Naive thymus-derived CD4-positive, alpha-beta T cell (primary cell): ENCODE data around the gene INPP5F. TPM values are rescaled to one million over a fixed set of nuclear protein-coding genes. Genes with fewer than 3 reads are reported as not detected.
A peak's percentile ranks its signal among the peaks of the same experiment; 100 is the strongest.

Experiments used
- ATAC-seq: fragments of 150-1000 bp; cut with Tn5 transposase; 2 replicates; pipeline ENCODE4 v1.10.0; 2021; ENCODE audit warnings: mild to moderate bottlenecking, moderate library complexity
- CTCF ChIA-PET: fragments of 350-600 bp; sonication (Branson Sonifier 250); formaldehyde crosslinking; loops from one replicate; lab custom pipeline; 2021; ENCODE audit warnings: antibody characterized with exemption; lab: Charles Lee
- POLR2A ChIA-PET: fragments of 350-600 bp; sonication (Branson Sonifier 250); formaldehyde crosslinking; loops from one replicate; lab custom pipeline; 2021; ENCODE audit warnings: antibody characterized with exemption, inconsistent platforms; lab: Charles Lee
- DNase-seq, 9 donors: peaks; one replicate each; pipeline versions ENCODE4 v3.0.0 to v3.0.0-alpha.2; 2020 to 2022; ENCODE audit warnings: mixed read lengths in 1 of 9
- H3K27ac ChIP-seq: one replicate; pipeline ENCODE4 v1.7.0; 2013; ENCODE audit warnings: mild to moderate bottlenecking, low read depth, low read length, moderate library complexity
- H3K27me3 ChIP-seq, 2 donors: one replicate each; pipeline ENCODE4 v1.7.0; 2013; ENCODE audit warnings: low read length in 2 of 2, mild to moderate bottlenecking in 2 of 2, moderate library complexity in 2 of 2; ENCODE audit not compliant: control insufficient read depth in 2 of 2, insufficient read depth in 2 of 2
- H3K36me3 ChIP-seq, 3 experiments: 1 replicate in 2 of 3; 2 replicates in 1 of 3; pipeline ENCODE4 v1.7.0; 2013; ENCODE audit warnings: low read length in 3 of 3, mild to moderate bottlenecking in 3 of 3, moderate library complexity in 1 of 3; ENCODE audit not compliant: insufficient read depth in 3 of 3, control insufficient read depth in 2 of 3
- H3K4me1 ChIP-seq, 2 donors: one replicate each; pipeline ENCODE4 v1.7.0; 2013; ENCODE audit warnings: low read length in 2 of 2, mild to moderate bottlenecking in 2 of 2, moderate library complexity in 1 of 2; ENCODE audit not compliant: control insufficient read depth in 2 of 2, insufficient read depth in 2 of 2
- H3K4me3 ChIP-seq: 2 replicates; pipeline ENCODE4 v1.7.0; 2013; ENCODE audit warnings: mild to moderate bottlenecking, low read length
- H3K9me3 ChIP-seq, 3 experiments: 1 replicate in 2 of 3; 2 replicates in 1 of 3; pipeline ENCODE4 v1.7.0; 2013; ENCODE audit warnings: low read length in 3 of 3; ENCODE audit not compliant: control insufficient read depth in 2 of 3
- H3K27ac Mint-ChIP-seq, 9 donors: one replicate each; pipeline ENCODE4 v1.8.0; 2020 to 2022; ENCODE audit warnings: mixed read lengths in 9 of 9, mild to moderate bottlenecking in 8 of 9, moderate library complexity in 5 of 9, inconsistent platforms in 2 of 9
- H3K27me3 Mint-ChIP-seq, 5 donors: one replicate each; pipeline ENCODE4 v1.8.0; 2021 to 2022; ENCODE audit warnings: mixed read lengths in 5 of 5, mild to moderate bottlenecking in 1 of 5
- H3K36me3 Mint-ChIP-seq, 5 donors: one replicate each; pipeline ENCODE4 v1.8.0; 2020 to 2022; ENCODE audit warnings: mixed read lengths in 5 of 5, mild to moderate bottlenecking in 3 of 5, inconsistent platforms in 1 of 5
- H3K4me1 Mint-ChIP-seq, 7 donors: one replicate each; pipeline ENCODE4 v1.8.0; 2020 to 2022; ENCODE audit warnings: mixed read lengths in 7 of 7, mild to moderate bottlenecking in 3 of 7, inconsistent platforms in 1 of 7
- H3K4me3 Mint-ChIP-seq, 10 donors: one replicate each; pipeline ENCODE4 v1.8.0; 2020 to 2022; ENCODE audit warnings: mild to moderate bottlenecking in 10 of 10, mixed read lengths in 10 of 10, moderate library complexity in 6 of 10, inconsistent platforms in 2 of 10
- H3K9me3 Mint-ChIP-seq, 11 donors: one replicate each; pipeline ENCODE4 v1.8.0; 2020 to 2022; ENCODE audit warnings: mixed read lengths in 11 of 11, mild to moderate bottlenecking in 4 of 11, inconsistent platforms in 1 of 11, moderate library complexity in 1 of 11
- intact Hi-C, 2 donors: fragments of 100-400 bp; cut with micrococcal nuclease; formaldehyde crosslinking; loops; one replicate each; pipeline ENCODE4 v1.15.1; 2023
- polyA plus RNA-seq, 2 donors: library from polyadenylated mRNA; unstranded; fragments of 300-500 nt; fragmentation: Illumina TruSeq; gene quantifications; one replicate each; pipeline ENCODE4 v1.2.3, GENCODE V29; 2021
- total RNA-seq, 6 experiments: library from RNA in 5 of 6; stranded (reverse) in 5 of 6; gene quantifications; 1 replicate in 5 of 6; 2 replicates in 1 of 6; pipeline ENCODE4 v1.2.3 and lab custom pipeline; 2021 to 2026

Gene INPP5F
- total and polyA plus RNA-seq, 7 experiments from 2014 or later, result 3.4 to 12.1 (median 9.7) TPM

GRCh38 chr10:119737039-119737663, 11.3 kb downstream of the INPP5F start:
- H3K27ac ChIP-seq, result no peak overlapping the region
- no peaks in the 10 kb centered on the region for H3K36me3 ChIP-seq
- no peaks in the 10 kb centered on the region for H3K27me3 Mint-ChIP-seq
- no peaks in the 10 kb centered on the region for H3K27me3 ChIP-seq
- peak overlapping the region in 6 of 10 donors; percentile 3 to 64 (median 48) for H3K4me3 Mint-ChIP-seq
- intact Hi-C loops, result loop anchor here in 1 of 2 donors (1.0 kb wide), 1 partner anchor 11 kb away; the partner anchor contains the start of gene INPP5F
- no peaks in the 10 kb centered on the region for H3K9me3 ChIP-seq
- peak in 1 of 9 donors; percentile 6 for DNase-seq
- peaks cover 16 to 62% (median 32%) of the 10 kb centered on the region in 7 donors for H3K4me1 Mint-ChIP-seq
- H3K27ac Mint-ChIP-seq, result peak overlapping the region in 5 of 9 donors; percentile 37 to 80 (median 55)
- H3K4me1 ChIP-seq, result peaks cover 6 to 15% of the 10 kb centered on the region in 2 donors
- no peaks in the 10 kb centered on the region for H3K36me3 Mint-ChIP-seq
- H3K4me3 ChIP-seq, result no peak overlapping the region
- CTCF ChIA-PET, result interaction anchor here (3.6 kb wide), 1 partner anchor 11 kb away, joined by 13 read pairs; the partner anchor contains the start of gene INPP5F
- no peak for ATAC-seq
- POLR2A ChIA-PET, result interaction anchor here (0.7 to 2.7 kb wide), 3 partner anchors 9 to 33 kb away, joined by 4 to 10 read pairs (median 10); partner anchors contain the start of gene INPP5F
- no peaks in the 10 kb centered on the region for H3K9me3 Mint-ChIP-seq

- peak; percentile 36 for ATAC-seq
- intact Hi-C loops, result loop anchor here in 1 of 2 donors (1.0 kb wide), 1 partner anchor 12 kb away; the partner anchor contains the start of gene INPP5F
- CTCF ChIA-PET, result interaction anchor here (3.6 kb wide), 1 partner anchor 12 kb away, joined by 13 read pairs; the partner anchor contains the start of gene INPP5F
- peak overlapping the region in 8 of 10 donors; percentile 10 to 56 (median 40) for H3K4me3 Mint-ChIP-seq
- peak overlapping the region in 5 of 9 donors; percentile 37 to 80 (median 67) for H3K27ac Mint-ChIP-seq
- Histone ChIP-seq H3K4me1 (peaks cover 6 to 15% of the 10 kb centered on the region in 2 donors), H3K36me3 (no peaks in the 10 kb centered on the region), H3K9me3 (no peaks in the 10 kb centered on the region), H3K27me3 (no peaks in the 10 kb centered on the region), H3K4me3 (no peak overlapping the region), H3K27ac (no peak overlapping the region)
- no peaks in the 10 kb centered on the region for H3K27me3 Mint-ChIP-seq
- H3K9me3 Mint-ChIP-seq, result no peaks in the 10 kb centered on the region
- peak in 1 of 9 donors; percentile 13 for DNase-seq
- H3K36me3 Mint-ChIP-seq, result no peaks in the 10 kb centered on the region
- H3K4me1 Mint-ChIP-seq, result peaks cover 16 to 60% (median 32%) of the 10 kb centered on the region in 7 donors
- POLR2A ChIA-PET, result interaction anchor here (0.7 to 2.7 kb wide), 3 partner anchors 10 to 34 kb away, joined by 4 to 10 read pairs (median 10); partner anchors contain the start of gene INPP5F
Observed at GRCh38 chr10:119737823-119738222, 12.0 kb downstream of the INPP5F start.

GRCh38 chr10:119738962-119739361, 13.1 kb downstream of the INPP5F start:
- Mint-ChIP-seq H3K27ac (peak overlapping the region in 2 of 9 donors; percentile 19 to 75), H3K27me3 (no peaks in the 10 kb centered on the region), H3K36me3 (no peaks in the 10 kb centered on the region), H3K9me3 (no peaks in the 10 kb centered on the region), H3K4me1 (peaks cover 17 to 53% (median 29%) of the 10 kb centered on the region in 7 donors), H3K4me3 (peak overlapping the region in 2 of 10 donors; percentile 12 to 39)
- intact Hi-C loops, result no loop called here
- DNase-seq (no peak), ATAC-seq (no peak)
- POLR2A ChIA-PET, result interaction anchor here (2.7 kb wide), 1 partner anchor 11 kb away, joined by 10 read pairs; no protein-coding TSS in a partner anchor
- H3K4me3 ChIP-seq, result no peak overlapping the region
- H3K27ac ChIP-seq, result no peak overlapping the region
- H3K9me3 ChIP-seq, result no peaks in the 10 kb centered on the region
- no peaks in the 10 kb centered on the region for H3K36me3 ChIP-seq
- CTCF ChIA-PET, result interaction anchor here (0.6 to 0.9 kb wide), 2 partner anchors 13 to 53 kb away, joined by 3 to 5 read pairs; partner anchors contain the start of gene INPP5F
- H3K27me3 ChIP-seq, result no peaks in the 10 kb centered on the region
- H3K4me1 ChIP-seq, result peaks cover 6 to 15% of the 10 kb centered on the region in 2 donors

- H3K4me1 Mint-ChIP-seq, result peaks cover 21 to 57% (median 28%) of the 10 kb centered on the region in 7 donors
- ChIA-PET POLR2A (interaction anchor here (0.6 kb wide), 1 partner anchor 554 kb away, joined by 3 read pairs; no protein-coding TSS in a partner anchor), CTCF (no interaction called here)
- Histone ChIP-seq H3K36me3 (no peaks in the 10 kb centered on the region), H3K9me3 (no peaks in the 10 kb centered on the region), H3K4me1 (peaks cover 6 to 15% of the 10 kb centered on the region in 2 donors), H3K4me3 (no peak overlapping the region), H3K27me3 (no peaks in the 10 kb centered on the region), H3K27ac (no peak overlapping the region)
- H3K4me3 Mint-ChIP-seq, result no peak overlapping the region
- DNase-seq (no peak), ATAC-seq (no peak)
- H3K9me3 Mint-ChIP-seq, result no peaks in the 10 kb centered on the region
- no peaks in the 10 kb centered on the region for H3K27me3 Mint-ChIP-seq
- no peaks in the 10 kb centered on the region for H3K36me3 Mint-ChIP-seq
- peak overlapping the region in 1 of 9 donors; percentile 21 for H3K27ac Mint-ChIP-seq
- intact Hi-C loops, result no loop called here
Observed at GRCh38 chr10:119740096-119740495, 14.2 kb downstream of the INPP5F start.

GRCh38 chr10:119742947-119743648, 17.2 kb downstream of the INPP5F start:
- Histone ChIP-seq H3K4me1 (peaks cover 0 to 3% of the 10 kb centered on the region in 2 donors), H3K27ac (no peak overlapping the region), H3K4me3 (no peak overlapping the region), H3K9me3 (no peaks in the 10 kb centered on the region), H3K27me3 (no peaks in the 10 kb centered on the region), H3K36me3 (no peaks in the 10 kb centered on the region)
- DNase-seq, result no peak
- Mint-ChIP-seq H3K27me3 (no peaks in the 10 kb centered on the region), H3K4me3 (no peak overlapping the region), H3K9me3 (no peaks in the 10 kb centered on the region), H3K4me1 (peaks cover 11 to 38% (median 18%) of the 10 kb centered on the region in 7 donors), H3K27ac (peak overlapping the region in 1 of 9 donors; percentile 1), H3K36me3 (peaks cover 0 to 4% (median 0%) of the 10 kb centered on the region in 5 donors)
- ATAC-seq, result no peak
- CTCF ChIA-PET, result interaction anchor here (1.6 kb wide), 1 partner anchor 10 kb away, joined by 4 read pairs; no protein-coding TSS in a partner anchor
- intact Hi-C loops, result no loop called here
- POLR2A ChIA-PET, result interaction anchor here (0.9 to 1.4 kb wide), 2 partner anchors 13 to 130 kb away, joined by 3 to 4 read pairs; partner anchors contain the start of gene MCMBP

- no peaks in the 10 kb centered on the region for H3K27me3 Mint-ChIP-seq
- intact Hi-C loops, result no loop called here
- ChIA-PET CTCF (interaction anchor here (1.8 kb wide), 1 partner anchor 61 kb away, joined by 8 read pairs; no protein-coding TSS in a partner anchor), POLR2A (no interaction called here)
- Histone ChIP-seq H3K27me3 (no peaks in the 10 kb centered on the region), H3K4me3 (no peak overlapping the region), H3K36me3 (no peaks in the 10 kb centered on the region), H3K27ac (no peak overlapping the region), H3K4me1 (no peaks in the 10 kb centered on the region), H3K9me3 (no peaks in the 10 kb centered on the region)
- H3K9me3 Mint-ChIP-seq, result no peaks in the 10 kb centered on the region
- no peak overlapping the region for H3K4me3 Mint-ChIP-seq
- peaks cover 0 to 4% (median 0%) of the 10 kb centered on the region in 5 donors for H3K36me3 Mint-ChIP-seq
- H3K27ac Mint-ChIP-seq, result no peak overlapping the region
- H3K4me1 Mint-ChIP-seq, result peaks cover 11 to 35% (median 19%) of the 10 kb centered on the region in 7 donors
- DNase-seq (no peak), ATAC-seq (no peak)
Observed at GRCh38 chr10:119747940-119748339, 22.1 kb downstream of the INPP5F start.
